ENCODE measurements around the gene TMEM35B. TPM values are rescaled to one million over a fixed set of nuclear protein-coding genes. Genes with fewer than 3 reads are reported as not detected.
"Not testable (repeated sequence)": the region's sequence is repeated elsewhere in the genome, so short reads cannot be mapped to it uniquely, and the experiment has no call there.

The TMEM35B gene
- total RNA-seq, 1 experiment from 2014 or later = 18.7 TPM

GRCh38 chr1:34965597-34965996 lies 19.6 kb downstream of the TMEM35B start:
- intact Hi-C loops (cut with micrococcal nuclease; ENCODE audit: unreplicated experiment) = no loop called here
- H3K4me3 ChIP-seq (ENCODE audit: low read depth in 2 of 2, low read length in 2 of 2) = no peak overlapping the region
- peaks cover 4% of the 10 kb centered on the region; the same call in 1 of the 2 replicates for H3K27me3 ChIP-seq (ENCODE audit: control insufficient read depth, insufficient read depth, low read length)
- no peak overlapping the region for H3K27ac ChIP-seq (ENCODE audit: low read length)
- DNase-seq (ENCODE audit: low read depth, low spot score) (no peak), ATAC-seq (no peak)
- H3K4me1 ChIP-seq (ENCODE audit: control insufficient read depth, insufficient read depth, low read length) = no peaks in the 10 kb centered on the region
- TF ChIP-seq TCF7L2 (IDR thresholded peaks at IDR 0.05; ENCODE audit: low read depth, low read length) = no peak
- H3K36me3 ChIP-seq (ENCODE audit: control insufficient read depth, insufficient read depth, low read length) = no peaks in the 10 kb centered on the region
- BruUV-seq (replicated peaks) = no TSS peak
- H3K9me3 ChIP-seq (ENCODE audit: control insufficient read depth, insufficient read depth, low read depth, low read length) = peaks cover 7% of the 10 kb centered on the region; the same call in 1 of the 2 replicates
- CTCF ChIA-PET = no interaction called here
- in situ Hi-C loops (cut with HindIII; ENCODE audit: low pct_unique_long_range_greater_than_20kb, low sequenced_read_pairs) = no loop called here
- POLR2A ChIA-PET = no interaction called here

GRCh38 chr1:34950428-34950827 lies 34.7 kb downstream of the TMEM35B start:
- Histone ChIP-seq H3K27ac (ENCODE audit: low read length) (no peak overlapping the region), H3K27me3 (ENCODE audit: control insufficient read depth, insufficient read depth, low read length) (peaks cover 3% of the 10 kb centered on the region; the same call in 1 of the 2 replicates), H3K9me3 (ENCODE audit: control insufficient read depth, insufficient read depth, low read depth, low read length) (no peaks in the 10 kb centered on the region), H3K4me1 (ENCODE audit: control insufficient read depth, insufficient read depth, low read length) (no peaks in the 10 kb centered on the region), H3K4me3 (ENCODE audit: low read depth in 2 of 2, low read length in 2 of 2) (no peak overlapping the region), H3K36me3 (ENCODE audit: control insufficient read depth, insufficient read depth, low read length) (no peaks in the 10 kb centered on the region)
- ATAC-seq = no peak
- TF ChIP-seq SIN3A (IDR thresholded peaks at IDR 0.05; ENCODE audit: borderline replicate concordance, insufficient read depth, low read depth, low read length) = no peak
- TF ChIP-seq POLR2AphosphoS5 (IDR thresholded peaks at IDR 0.05; ENCODE audit: low read depth, low read length) = no peak
- TF ChIP-seq TCF7L2 (IDR thresholded peaks at IDR 0.05; ENCODE audit: low read depth, low read length) = no peak
- no peak for TF ChIP-seq REST (IDR thresholded peaks at IDR 0.05; ENCODE audit: insufficient read depth in 1 of 2, low read depth in 2 of 2, low read length in 1 of 2)
- TF ChIP-seq CTCF (IDR thresholded peaks at IDR 0.05) = no peak
- ChIA-PET POLR2A (no interaction called here), CTCF (no interaction called here)
- in situ Hi-C loops (cut with HindIII; ENCODE audit: low pct_unique_long_range_greater_than_20kb, low sequenced_read_pairs) = no loop called here
- no peak for DNase-seq (ENCODE audit: low read depth, low spot score)
- no TSS peak for BruUV-seq (replicated peaks)
- intact Hi-C loops (cut with micrococcal nuclease; ENCODE audit: unreplicated experiment) = no loop called here

GRCh38 chr1:34948739-34949138 lies 36.4 kb downstream of the TMEM35B start:
- in situ Hi-C loops (cut with HindIII; ENCODE audit: low pct_unique_long_range_greater_than_20kb, low sequenced_read_pairs); H3K27me3 ChIP-seq (ENCODE audit: control insufficient read depth, insufficient read depth, low read length); H3K9me3 ChIP-seq (ENCODE audit: control insufficient read depth, insufficient read depth, low read depth, low read length); ATAC-seq; H3K4me1 ChIP-seq (ENCODE audit: control insufficient read depth, insufficient read depth, low read length); BruUV-seq (replicated peaks); H3K36me3 ChIP-seq (ENCODE audit: control insufficient read depth, insufficient read depth, low read length); H3K27ac ChIP-seq (ENCODE audit: low read length); H3K4me3 ChIP-seq (ENCODE audit: low read depth in 2 of 2, low read length in 2 of 2); DNase-seq (ENCODE audit: low read depth, low spot score); POLR2A ChIA-PET; intact Hi-C loops (cut with micrococcal nuclease; ENCODE audit: unreplicated experiment); CTCF ChIA-PET: not testable (repeated sequence)

GRCh38 chr1:34947641-34948314 lies 37.4 kb downstream of the TMEM35B start:
- H3K27me3 ChIP-seq (ENCODE audit: control insufficient read depth, insufficient read depth, low read length); in situ Hi-C loops (cut with HindIII; ENCODE audit: low pct_unique_long_range_greater_than_20kb, low sequenced_read_pairs); H3K27ac ChIP-seq (ENCODE audit: low read length); ATAC-seq; DNase-seq (ENCODE audit: low read depth, low spot score); H3K36me3 ChIP-seq (ENCODE audit: control insufficient read depth, insufficient read depth, low read length); H3K4me1 ChIP-seq (ENCODE audit: control insufficient read depth, insufficient read depth, low read length); CTCF ChIA-PET; H3K4me3 ChIP-seq (ENCODE audit: low read depth in 2 of 2, low read length in 2 of 2); intact Hi-C loops (cut with micrococcal nuclease; ENCODE audit: unreplicated experiment); POLR2A ChIA-PET; H3K9me3 ChIP-seq (ENCODE audit: control insufficient read depth, insufficient read depth, low read depth, low read length); BruUV-seq (replicated peaks): not testable (repeated sequence)
